ENCODE data around the gene XRCC2. TPM values are rescaled to one million over a fixed set of nuclear protein-coding genes. Genes with fewer than 3 reads are reported as not detected.

Gene XRCC2
- total and polyA plus RNA-seq, 2 of the 8 experiments (the other 6 are each of a cell fraction or from before 2014, with no cell fraction given) = 14.6 to 34.0 TPM

DNA sequence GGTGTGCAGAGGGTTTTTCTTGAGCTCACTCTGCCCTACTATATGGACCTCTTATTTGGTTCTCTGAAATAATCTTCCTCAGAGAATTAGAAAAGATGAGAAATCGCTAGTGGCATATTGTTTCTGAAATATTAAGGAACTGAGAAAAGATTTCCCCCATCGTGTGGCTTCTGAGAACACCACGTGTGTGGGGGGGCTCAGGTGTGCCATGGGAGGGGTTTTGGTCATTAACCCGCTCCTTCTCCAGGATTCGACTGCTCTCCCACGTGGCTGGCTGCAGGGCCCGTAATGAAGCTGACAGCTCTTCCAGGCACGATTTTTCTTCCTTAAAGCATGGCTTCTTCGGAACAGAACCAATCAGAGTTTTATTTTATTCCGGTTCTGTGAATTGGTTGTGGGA is 67.7 kb downstream of the XRCC2 start:
- Histone ChIP-seq H3K4me2 (ENCODE audit: insufficient read depth in 1 of 2, low read depth in 2 of 2, low read length in 2 of 2) (no peak overlapping the region), H3K14ac (ENCODE audit: insufficient read length) (no peak overlapping the region), H3K4ac (replicated peaks; ENCODE audit: insufficient read length, low read depth, low read length) (no peak overlapping the region), H2AFZ (ENCODE audit: low read length) (no peak overlapping the region), H3K23ac (ENCODE audit: insufficient read length) (no peak overlapping the region), H2BK15ac (ENCODE audit: low read length) (no peak overlapping the region), H3K9ac (replicated peaks in 1 of 4; ENCODE audit: extremely low read depth in 1 of 4, low read depth in 3 of 4, low read length in 3 of 4) (no peak overlapping the region), H3K9me3 (ENCODE audit: insufficient read depth in 2 of 2, low read depth in 1 of 2, low read length in 1 of 2) (no peaks in the 10 kb centered on the region), H2BK12ac (ENCODE audit: low read depth, low read length) (no peak overlapping the region), H3K79me2 (ENCODE audit: control insufficient read depth in 1 of 2, insufficient read depth in 2 of 2, low read length in 2 of 2) (no peaks in the 10 kb centered on the region), H3K79me1 (ENCODE audit: low read depth, low read length) (no peaks in the 10 kb centered on the region), H3K23me2 (ENCODE audit: low read depth, low read length) (peaks cover 3% of the 10 kb centered on the region; the same call in 1 of the 2 replicates), H3K4me3 (ENCODE audit: extremely low read depth in 1 of 4, insufficient read depth in 2 of 4, low read depth in 3 of 4, low read length in 4 of 4) (no peak overlapping the region), H4K5ac (ENCODE audit: insufficient read length, low read depth, low read length) (no peak overlapping the region), H3K27me3 (replicated peaks in 1 of 4; ENCODE audit: control insufficient read depth in 3 of 4, extremely low read depth in 1 of 4, insufficient read depth in 3 of 4, low read length in 3 of 4) (no peaks in the 10 kb centered on the region), H3K27ac (ENCODE audit: low read depth, low read length) (no peak overlapping the region), H2BK5ac (ENCODE audit: low read depth, low read length) (no peak overlapping the region), H4K91ac (replicated peaks; ENCODE audit: insufficient read length, low read length) (no peak overlapping the region), H2BK120ac (replicated peaks; ENCODE audit: low read depth, low read length) (no peak overlapping the region), H3K18ac (ENCODE audit: extremely low read depth, low read length) (no peak overlapping the region), H4K20me1 (replicated peaks in 1 of 2; ENCODE audit: control insufficient read depth in 1 of 2, insufficient read depth in 2 of 2, low read length in 2 of 2) (no peaks in the 10 kb centered on the region), H3K36me3 (ENCODE audit: control insufficient read depth in 2 of 4, insufficient read depth in 4 of 4, low read length in 3 of 4) (no peaks in the 10 kb centered on the region), H3K4me1 (replicated peaks in 1 of 4; ENCODE audit: control insufficient read depth in 3 of 4, insufficient read depth in 4 of 4, low read length in 3 of 4) (no peaks in the 10 kb centered on the region), H3K56ac (replicated peaks; ENCODE audit: insufficient read length, low read depth, low read length) (no peak overlapping the region), H4K8ac (ENCODE audit: extremely low read depth, insufficient read depth, low read length) (no peak overlapping the region), H2AK5ac (ENCODE audit: low read depth, low read length) (no peak overlapping the region), H2BK20ac (ENCODE audit: low read length) (no peak overlapping the region)
- TF ChIP-seq, protein P1, sequence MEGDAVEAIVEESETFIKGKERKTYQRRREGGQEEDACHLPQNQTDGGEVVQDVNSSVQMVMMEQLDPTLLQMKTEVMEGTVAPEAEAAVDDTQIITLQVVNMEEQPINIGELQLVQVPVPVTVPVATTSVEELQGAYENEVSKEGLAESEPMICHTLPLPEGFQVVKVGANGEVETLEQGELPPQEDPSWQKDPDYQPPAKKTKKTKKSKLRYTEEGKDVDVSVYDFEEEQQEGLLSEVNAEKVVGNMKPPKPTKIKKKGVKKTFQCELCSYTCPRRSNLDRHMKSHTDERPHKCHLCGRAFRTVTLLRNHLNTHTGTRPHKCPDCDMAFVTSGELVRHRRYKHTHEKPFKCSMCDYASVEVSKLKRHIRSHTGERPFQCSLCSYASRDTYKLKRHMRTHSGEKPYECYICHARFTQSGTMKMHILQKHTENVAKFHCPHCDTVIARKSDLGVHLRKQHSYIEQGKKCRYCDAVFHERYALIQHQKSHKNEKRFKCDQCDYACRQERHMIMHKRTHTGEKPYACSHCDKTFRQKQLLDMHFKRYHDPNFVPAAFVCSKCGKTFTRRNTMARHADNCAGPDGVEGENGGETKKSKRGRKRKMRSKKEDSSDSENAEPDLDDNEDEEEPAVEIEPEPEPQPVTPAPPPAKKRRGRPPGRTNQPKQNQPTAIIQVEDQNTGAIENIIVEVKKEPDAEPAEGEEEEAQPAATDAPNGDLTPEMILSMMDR (IDR thresholded peaks at IDR 0.05; ENCODE audit: control extremely low read depth in 1 of 3, insufficient read depth in 1 of 3, low read depth in 1 of 3, low read length in 3 of 3) = no peak
- TF ChIP-seq PHF8 (conservative IDR thresholded peaks at IDR 0.05; ENCODE audit: low read depth, low read length) = no peak
- TF ChIP-seq TEAD4 (IDR thresholded peaks at IDR 0.05; ENCODE audit: low read depth, low read length) = no peak
- TF ChIP-seq BCL11A (IDR thresholded peaks at IDR 0.05; ENCODE audit: low read depth in 2 of 2, low read length in 2 of 2) = no peak
- TF ChIP-seq CBX5 (IDR thresholded peaks at IDR 0.05; ENCODE audit: low read depth, low read length) = no peak
- TF ChIP-seq JUN (IDR thresholded peaks at IDR 0.05; ENCODE audit: low read depth, low read length) = no peak
- no peak for TF ChIP-seq SP1 (IDR thresholded peaks at IDR 0.05; ENCODE audit: low read depth, low read length)
- no peak for TF ChIP-seq HDAC2 (IDR thresholded peaks at IDR 0.05; ENCODE audit: borderline replicate concordance in 1 of 2, low read depth in 2 of 2, low read length in 2 of 2)
- no peak for TF ChIP-seq SRF (IDR thresholded peaks at IDR 0.05; ENCODE audit: low read depth, low read length)
- no peak for TF ChIP-seq SIRT6 (IDR thresholded peaks at IDR 0.05; ENCODE audit: low read length)
- TF ChIP-seq YY1 (IDR thresholded peaks at IDR 0.05; ENCODE audit: low read depth, low read length) = no peak
- DNase-seq (ENCODE audit: low read depth in 1 of 2, low spot score in 2 of 2) (no peak), FAIRE-seq (no peak)
- 81% methylated on average over 10 of the region's 10 CpGs; no CpG with 5 or more reads in 1 of the 2 experiments for WGBS, 2 experiments (ENCODE audit: extremely low coverage in 1 of 2, insufficient coverage in 1 of 2, insufficient read length in 1 of 2, insufficient replicate concordance in 2 of 2, low coverage in 1 of 2, low lambda C conversion rate in 2 of 2, missing lambda C conversion rate in 1 of 2)
- POLR2A ChIA-PET (ENCODE audit: partially characterized antibody) = interaction anchor here (1.1 kb wide), 1 partner anchor 9 kb away, joined by 6 read pairs; no protein-coding TSS in a partner anchor
- CTCF ChIA-PET (ENCODE audit: partially characterized antibody) = interaction anchor here (0.5 to 1.2 kb wide), 4 partner anchors 10 to 1646 kb away, joined by 3 to 5 read pairs (median 4); no protein-coding TSS in a partner anchor

All from H1 (cell line).